WTC11 (cell line): ENCODE data around the gene SPATC1L.

ENCODE experiments used
- CREB1 ChIP-seq: sonication (generic); formaldehyde crosslinking; IDR thresholded peaks from 2 replicates; pipeline ENCODE4 v1.8.0; 2023; ENCODE audit warnings: mild to moderate bottlenecking, missing genetic modification reagents
- CREM ChIP-seq: sonication (generic); formaldehyde crosslinking; IDR thresholded peaks from 2 replicates; pipeline ENCODE4 v1.8.1; 2022; ENCODE audit warnings: mild to moderate bottlenecking, missing genetic modification reagents, moderate library complexity
- ETV6 ChIP-seq: sonication (generic); formaldehyde crosslinking; IDR thresholded peaks from 2 replicates; pipeline ENCODE4 v1.8.1; 2022; ENCODE audit warnings: mild to moderate bottlenecking, missing genetic modification reagents
- JUN ChIP-seq: sonication (generic); formaldehyde crosslinking; IDR thresholded peaks from 2 replicates; pipeline ENCODE4 v1.8.0; 2023; ENCODE audit warnings: mild to moderate bottlenecking, missing genetic modification reagents
- KAT7 ChIP-seq: sonication (generic); formaldehyde crosslinking; IDR thresholded peaks from 2 replicates; pipeline ENCODE4 v1.8.1; 2023; ENCODE audit warnings: missing genetic modification reagents, mild to moderate bottlenecking, borderline replicate concordance
- NFYB ChIP-seq: sonication (generic); formaldehyde crosslinking; conservative IDR thresholded peaks from 2 replicates; pipeline ENCODE4 v1.8.0; 2022; ENCODE audit warnings: low read depth, missing genetic modification reagents
- NR1H2 ChIP-seq: sonication (generic); formaldehyde crosslinking; IDR thresholded peaks from 2 replicates; pipeline ENCODE4 v1.9.0; 2021; ENCODE audit warnings: mild to moderate bottlenecking, moderate library complexity, missing genetic modification reagents
- RELA ChIP-seq: sonication (generic); formaldehyde crosslinking; IDR thresholded peaks from 2 replicates; pipeline ENCODE4 v1.8.1; 2022; ENCODE audit warnings: missing genetic modification reagents, mild to moderate bottlenecking, borderline replicate concordance
- ZNF317 ChIP-seq: sonication (generic); formaldehyde crosslinking; IDR thresholded peaks from 2 replicates; pipeline ENCODE4 v1.8.1; 2023; ENCODE audit warnings: low read depth, mild to moderate bottlenecking, moderate library complexity, missing genetic modification reagents, borderline replicate concordance
- ZNF416 ChIP-seq: fragments of 250-450 bp; sonication (Bioruptor Pico); IDR thresholded peaks from 2 replicates; pipeline ENCODE4 v1.9.0; 2021; ENCODE audit warnings: mild to moderate bottlenecking, inconsistent platforms
- TF ChIP-seq, protein P1 (sequence below): sonication (generic); formaldehyde crosslinking; IDR thresholded peaks from 2 replicates; pipeline ENCODE4 v1.8.0; 2022; ENCODE audit warnings: mild to moderate bottlenecking, missing genetic modification reagents
- TF ChIP-seq, protein P2 (sequence below): fragments of 200-600 bp; IDR thresholded peaks from 2 replicates; pipeline ENCODE4 v1.8.0; 2022; ENCODE audit warnings: antibody characterized with exemption
- TF ChIP-seq, protein P3 (sequence below): sonication (generic); formaldehyde crosslinking; IDR thresholded peaks from 2 replicates; pipeline ENCODE4 v1.8.1; 2023; ENCODE audit warnings: mild to moderate bottlenecking, missing genetic modification reagents, moderate library complexity

DNA sequence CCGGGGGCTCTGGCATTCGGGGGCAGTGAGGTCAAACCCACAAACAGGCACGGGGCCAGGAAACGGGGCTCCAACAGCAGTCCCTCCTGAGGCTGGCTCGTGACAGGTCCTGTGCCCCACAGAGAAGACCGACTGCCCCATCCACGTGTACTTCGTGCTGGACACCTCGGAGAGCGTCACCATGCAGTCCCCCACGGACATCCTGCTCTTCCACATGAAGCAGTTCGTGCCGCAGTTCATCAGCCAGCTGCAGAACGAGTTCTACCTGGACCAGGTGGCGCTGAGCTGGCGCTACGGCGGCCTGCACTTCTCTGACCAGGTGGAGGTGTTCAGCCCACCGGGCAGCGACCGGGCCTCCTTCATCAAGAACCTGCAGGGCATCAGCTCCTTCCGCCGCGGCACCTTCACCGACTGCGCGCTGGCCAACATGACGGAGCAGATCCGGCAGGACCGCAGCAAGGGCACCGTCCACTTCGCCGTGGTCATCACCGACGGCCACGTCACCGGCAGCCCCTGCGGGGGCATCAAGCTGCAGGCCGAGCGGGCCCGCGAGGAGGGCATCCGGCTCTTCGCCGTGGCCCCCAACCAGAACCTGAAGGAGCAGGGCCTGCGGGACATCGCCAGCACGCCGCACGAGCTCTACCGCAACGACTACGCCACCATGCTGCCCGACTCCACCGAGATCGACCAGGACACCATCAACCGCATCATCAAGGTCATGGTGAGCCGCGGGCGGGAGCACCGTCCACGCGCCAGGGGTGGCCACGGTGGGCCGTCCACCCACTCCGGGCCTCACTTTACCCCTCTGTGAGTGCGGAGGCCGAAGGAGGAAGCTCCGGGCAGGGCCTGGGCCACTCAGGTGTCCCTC, 72.2 kb downstream of the SPATC1L start:
- TF ChIP-seq NR1H2 (CRISPR knock-in tag) (no peak), JUN (CRISPR knock-in tag) (no peak), CREM (no peak), ZNF317 (CRISPR knock-in tag) (no peak), ETV6 (no peak), NFYB (CRISPR knock-in tag) (no peak), CREB1 (CRISPR knock-in tag) (no peak), RELA (CRISPR knock-in tag) (no peak), KAT7 (CRISPR knock-in tag) (no peak), ZNF416 (CRISPR knock-in tag) (no peak)
- TF ChIP-seq, protein P1, sequence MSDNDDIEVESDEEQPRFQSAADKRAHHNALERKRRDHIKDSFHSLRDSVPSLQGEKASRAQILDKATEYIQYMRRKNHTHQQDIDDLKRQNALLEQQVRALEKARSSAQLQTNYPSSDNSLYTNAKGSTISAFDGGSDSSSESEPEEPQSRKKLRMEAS (CRISPR knock-in tag), result no peak
- TF ChIP-seq, protein P2, sequence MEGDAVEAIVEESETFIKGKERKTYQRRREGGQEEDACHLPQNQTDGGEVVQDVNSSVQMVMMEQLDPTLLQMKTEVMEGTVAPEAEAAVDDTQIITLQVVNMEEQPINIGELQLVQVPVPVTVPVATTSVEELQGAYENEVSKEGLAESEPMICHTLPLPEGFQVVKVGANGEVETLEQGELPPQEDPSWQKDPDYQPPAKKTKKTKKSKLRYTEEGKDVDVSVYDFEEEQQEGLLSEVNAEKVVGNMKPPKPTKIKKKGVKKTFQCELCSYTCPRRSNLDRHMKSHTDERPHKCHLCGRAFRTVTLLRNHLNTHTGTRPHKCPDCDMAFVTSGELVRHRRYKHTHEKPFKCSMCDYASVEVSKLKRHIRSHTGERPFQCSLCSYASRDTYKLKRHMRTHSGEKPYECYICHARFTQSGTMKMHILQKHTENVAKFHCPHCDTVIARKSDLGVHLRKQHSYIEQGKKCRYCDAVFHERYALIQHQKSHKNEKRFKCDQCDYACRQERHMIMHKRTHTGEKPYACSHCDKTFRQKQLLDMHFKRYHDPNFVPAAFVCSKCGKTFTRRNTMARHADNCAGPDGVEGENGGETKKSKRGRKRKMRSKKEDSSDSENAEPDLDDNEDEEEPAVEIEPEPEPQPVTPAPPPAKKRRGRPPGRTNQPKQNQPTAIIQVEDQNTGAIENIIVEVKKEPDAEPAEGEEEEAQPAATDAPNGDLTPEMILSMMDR, result no peak
- TF ChIP-seq, protein P3, sequence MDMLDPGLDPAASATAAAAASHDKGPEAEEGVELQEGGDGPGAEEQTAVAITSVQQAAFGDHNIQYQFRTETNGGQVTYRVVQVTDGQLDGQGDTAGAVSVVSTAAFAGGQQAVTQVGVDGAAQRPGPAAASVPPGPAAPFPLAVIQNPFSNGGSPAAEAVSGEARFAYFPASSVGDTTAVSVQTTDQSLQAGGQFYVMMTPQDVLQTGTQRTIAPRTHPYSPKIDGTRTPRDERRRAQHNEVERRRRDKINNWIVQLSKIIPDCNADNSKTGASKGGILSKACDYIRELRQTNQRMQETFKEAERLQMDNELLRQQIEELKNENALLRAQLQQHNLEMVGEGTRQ (CRISPR knock-in tag), result no peak
